Measurements from ENCODE around the gene CHMP6.

Gene CHMP6

GRCh38 chr17:80956321-80957190 lies 35.1 kb upstream of the CHMP6 start:
- no peak for DNase-seq

DNA sequence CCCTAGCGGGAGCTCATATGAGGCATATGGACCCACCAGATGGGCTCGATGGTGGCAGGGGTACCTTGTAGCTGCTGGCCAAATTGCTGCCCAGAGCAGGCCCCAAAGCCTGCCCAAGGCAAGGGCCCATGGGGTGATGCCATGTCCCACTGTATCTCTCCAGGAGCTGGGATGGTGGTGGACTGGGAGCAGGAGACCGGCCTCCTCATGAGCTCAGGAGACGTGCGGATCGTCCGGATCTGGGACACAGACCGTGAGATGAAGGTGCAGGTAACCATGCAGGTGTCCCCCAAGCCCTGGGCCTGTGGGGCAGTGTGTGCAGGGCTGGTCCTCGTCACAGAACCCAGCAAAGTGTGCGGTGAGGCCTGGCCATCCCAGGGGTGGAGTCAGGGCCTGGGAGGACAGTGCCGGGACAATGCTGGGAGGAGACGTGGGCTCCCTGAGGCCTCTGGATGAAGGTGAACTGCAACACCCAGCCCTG lies 34.1 kb upstream of the CHMP6 start:
- no peak for DNase-seq

DNA sequence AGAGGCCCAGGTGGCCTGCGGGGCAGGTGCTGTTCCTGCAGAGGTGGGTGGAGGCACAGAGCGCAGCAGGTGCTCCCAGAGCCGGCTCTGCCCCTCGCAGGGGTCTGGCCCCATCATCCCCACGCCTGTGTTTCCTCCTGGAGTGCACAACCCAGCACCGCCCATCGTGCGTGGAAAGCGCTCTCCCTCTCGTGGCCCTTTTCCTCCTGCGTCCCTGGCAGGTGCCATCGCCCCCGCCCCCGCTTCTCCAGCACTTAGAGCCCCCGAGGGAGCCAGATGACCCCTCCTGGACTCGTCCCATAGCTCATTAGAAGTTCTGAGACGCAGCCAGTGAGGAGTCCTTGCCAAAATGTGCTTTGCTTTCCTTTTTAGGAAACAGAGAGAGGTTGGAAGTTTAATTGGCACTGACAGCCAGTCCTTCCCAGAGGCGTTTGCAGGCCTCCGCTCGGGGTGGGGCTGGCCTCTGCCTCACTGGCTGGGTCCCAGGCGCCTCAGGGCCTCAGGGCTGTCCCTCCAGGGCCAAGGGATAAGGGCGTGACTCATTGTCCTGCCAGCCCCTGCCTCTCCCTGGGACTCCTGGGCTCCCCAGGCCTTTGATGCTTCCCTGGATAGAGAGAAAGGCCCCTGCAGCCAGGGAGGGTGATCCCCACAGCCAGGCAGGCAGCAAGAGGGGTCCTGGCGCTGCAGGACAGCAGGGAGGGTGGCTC lies 32.2 kb upstream of the CHMP6 start:
- peak; percentile 87 for DNase-seq

DNA sequence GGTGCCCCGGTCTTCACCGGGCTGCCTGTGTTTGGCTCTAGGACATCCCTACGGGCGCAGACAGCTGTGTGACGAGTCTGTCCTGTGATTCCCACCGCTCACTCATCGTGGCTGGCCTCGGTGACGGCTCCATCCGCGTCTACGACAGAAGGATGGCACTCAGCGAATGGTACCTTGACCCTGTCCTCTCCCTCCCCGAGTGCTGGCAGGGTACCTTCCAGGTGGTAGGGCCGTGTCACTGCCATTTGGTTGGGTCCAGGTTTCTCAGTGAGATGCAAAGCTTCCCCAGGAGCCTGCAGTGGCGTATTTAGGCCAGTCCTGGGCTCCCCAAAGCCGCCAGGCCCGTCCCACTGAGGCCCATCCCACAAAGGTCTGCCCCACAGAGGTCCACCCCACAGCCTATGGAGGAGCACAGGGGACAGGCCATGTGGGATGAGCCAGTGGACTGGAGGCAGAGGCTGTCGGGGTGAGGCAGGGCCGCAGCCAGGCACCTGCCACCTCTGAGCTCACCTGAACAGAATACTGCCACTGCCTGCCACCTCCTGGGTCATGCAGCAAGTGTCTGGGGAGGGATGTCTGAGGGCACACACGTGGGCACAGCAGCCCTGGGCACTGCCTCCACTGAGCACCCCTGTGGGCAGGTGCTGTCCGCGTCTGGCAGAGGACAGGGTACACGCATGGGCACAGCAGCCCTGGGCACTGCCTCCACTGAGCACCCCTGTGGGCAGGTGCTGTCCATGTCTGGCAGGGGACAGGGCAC lies 31.4 kb upstream of the CHMP6 start:
- no peak for DNase-seq

DNA sequence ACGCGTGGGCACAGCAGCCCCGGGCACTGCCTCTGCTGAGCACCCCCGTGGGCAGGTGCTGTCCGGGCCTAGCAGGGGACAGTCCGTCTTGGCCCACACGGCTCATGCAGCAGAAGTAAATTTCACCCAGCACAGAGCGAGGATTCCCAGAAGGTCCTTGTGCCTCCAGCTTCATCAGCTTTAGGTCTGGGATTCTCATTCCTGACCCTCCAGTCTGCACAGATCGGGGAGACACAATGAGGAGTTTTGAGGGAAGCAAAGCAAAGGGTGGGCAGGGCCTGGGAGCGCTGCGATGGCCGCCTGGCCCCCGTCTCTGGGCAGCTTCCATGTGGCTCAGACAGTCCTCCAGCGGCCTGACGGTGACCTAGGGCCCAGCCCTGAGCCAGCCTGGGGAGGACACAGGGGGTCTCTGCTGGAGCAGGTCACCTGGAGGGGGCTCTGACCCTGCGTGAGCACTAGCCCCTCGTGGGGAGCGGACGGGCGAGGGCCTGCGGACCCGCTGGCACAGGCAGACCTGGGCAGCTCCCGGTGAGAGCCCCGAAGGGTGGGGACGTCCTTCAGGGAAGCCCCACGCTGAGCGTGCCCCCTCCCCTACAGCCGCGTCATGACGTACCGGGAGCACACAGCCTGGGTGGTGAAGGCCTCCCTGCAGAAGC lies 30.7 kb upstream of the CHMP6 start:
- DNase-seq: no peak

- DNase-seq: no peak
Observed at GRCh38 chr17:80961541-80962330, 29.9 kb upstream of the CHMP6 start.

DNA sequence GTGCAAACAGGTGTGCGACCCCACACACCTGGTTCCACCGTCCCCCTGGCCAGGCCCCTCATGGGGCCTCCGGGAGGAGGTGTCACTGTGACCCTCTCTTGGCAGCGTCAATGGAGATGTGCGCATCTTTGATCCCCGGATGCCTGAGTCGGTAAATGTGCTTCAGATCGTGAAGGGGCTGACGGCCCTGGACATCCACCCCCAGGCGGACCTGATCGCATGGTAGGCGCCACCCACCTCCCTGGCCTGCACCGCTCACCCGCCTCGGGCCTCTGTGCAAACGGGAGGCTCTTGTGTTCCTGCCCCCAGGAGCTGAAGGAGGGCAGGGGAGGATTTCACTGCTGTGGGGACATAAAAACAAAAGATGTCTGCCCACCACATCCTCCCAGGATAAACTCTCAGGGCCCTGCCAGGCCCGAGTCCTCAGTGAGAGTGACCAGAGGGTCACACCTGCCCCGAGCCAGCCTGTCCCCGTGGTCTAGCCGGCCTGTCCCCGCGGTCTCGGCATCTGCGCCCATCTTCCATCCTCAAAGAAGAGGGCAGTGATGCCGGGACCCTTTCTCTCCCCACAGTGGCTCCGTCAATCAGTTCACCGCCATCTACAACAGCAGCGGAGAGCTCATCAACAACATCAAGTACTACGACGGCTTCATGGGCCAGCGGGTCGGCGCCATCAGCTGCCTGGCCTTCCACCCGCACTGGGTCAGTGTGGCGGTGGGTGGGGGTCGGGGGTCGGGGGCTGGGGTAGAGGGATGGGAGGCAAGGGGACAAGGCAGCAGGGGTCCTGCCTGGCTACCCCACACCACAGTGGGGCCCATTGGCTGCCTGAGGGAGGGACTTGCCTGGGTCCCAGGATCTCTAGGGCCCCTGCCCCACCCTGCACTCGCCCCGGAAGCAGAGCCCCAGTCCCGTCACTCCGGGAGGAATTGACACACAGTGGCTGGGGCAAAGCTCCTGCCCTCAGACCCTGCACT lies 29.0 kb upstream of the CHMP6 start:
- no peak for DNase-seq

GRCh38 chr17:80963812-80964543 lies 27.7 kb upstream of the CHMP6 start:
- DNase-seq: no peak

DNA sequence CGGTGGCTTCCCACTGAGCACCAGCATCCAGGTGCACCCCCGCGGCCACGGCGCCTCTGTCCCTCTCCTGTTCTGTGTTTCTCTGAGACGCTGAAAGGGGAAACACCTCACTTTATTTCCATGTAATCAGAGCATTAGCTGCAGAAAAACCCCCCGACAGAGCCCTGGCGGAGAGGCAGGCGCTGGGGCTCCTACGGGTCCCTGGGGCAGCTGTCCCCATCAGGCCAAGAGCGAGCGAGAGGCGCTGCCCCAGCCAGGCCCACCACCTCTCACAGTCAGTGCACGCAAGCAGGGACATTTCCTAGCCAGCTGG lies 27.1 kb upstream of the CHMP6 start:
- DNase-seq: no peak

DNA sequence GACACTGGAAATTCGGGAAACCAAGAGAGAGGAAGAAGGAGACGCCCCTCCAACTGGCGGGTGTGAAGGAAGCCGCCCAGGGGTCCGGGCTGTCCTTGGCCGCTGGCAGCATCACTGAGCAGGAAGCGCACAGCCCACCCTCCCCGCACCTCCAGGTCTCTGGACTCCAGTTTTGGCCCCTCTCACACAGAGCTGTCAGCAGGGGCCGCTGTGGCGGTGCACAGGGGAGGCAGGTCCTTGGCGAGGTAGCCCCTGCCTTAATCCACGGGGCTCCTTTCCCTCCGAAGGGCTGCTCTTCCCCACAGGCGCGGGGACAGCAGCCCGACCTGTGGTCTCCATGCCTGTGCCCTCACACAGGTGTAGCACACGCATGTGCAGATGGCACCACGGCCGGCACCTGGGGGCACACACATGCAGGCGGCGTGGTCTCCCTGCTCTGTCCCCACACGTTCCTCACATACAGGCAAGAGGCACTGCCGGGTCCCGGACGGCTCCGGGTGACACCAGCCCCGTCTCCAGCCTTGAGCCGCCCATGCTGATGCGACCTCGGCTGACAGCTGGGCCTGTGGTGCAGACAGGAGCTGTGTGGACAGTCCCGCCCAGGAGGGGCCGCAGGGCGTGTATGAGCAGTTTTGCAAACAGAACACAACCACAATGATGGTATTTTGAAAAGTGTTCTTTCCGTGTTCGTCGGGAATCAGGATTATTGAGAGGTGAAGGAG lies 26.6 kb upstream of the CHMP6 start:
- no peak for DNase-seq

DNA sequence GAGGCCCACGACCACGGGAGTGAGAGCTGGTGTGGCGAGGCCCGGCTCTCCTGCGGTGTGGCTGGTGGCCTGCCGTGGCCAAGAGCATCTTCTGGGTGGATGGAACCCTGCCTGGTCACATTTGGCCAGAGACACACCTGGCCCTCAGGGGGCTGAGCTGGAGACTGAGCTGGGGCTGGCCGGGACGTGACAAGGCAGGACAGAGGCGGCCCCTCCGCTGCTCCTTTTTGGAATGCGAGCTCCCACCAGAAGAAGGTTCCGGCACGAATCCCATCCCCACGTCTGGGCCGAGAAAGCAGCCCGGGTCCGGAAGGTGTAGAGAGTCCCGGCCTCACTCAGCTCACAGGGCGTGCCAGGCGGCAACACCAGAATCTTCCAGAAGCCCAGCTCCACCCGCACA lies 26.0 kb upstream of the CHMP6 start:
- no peak for DNase-seq

DNA sequence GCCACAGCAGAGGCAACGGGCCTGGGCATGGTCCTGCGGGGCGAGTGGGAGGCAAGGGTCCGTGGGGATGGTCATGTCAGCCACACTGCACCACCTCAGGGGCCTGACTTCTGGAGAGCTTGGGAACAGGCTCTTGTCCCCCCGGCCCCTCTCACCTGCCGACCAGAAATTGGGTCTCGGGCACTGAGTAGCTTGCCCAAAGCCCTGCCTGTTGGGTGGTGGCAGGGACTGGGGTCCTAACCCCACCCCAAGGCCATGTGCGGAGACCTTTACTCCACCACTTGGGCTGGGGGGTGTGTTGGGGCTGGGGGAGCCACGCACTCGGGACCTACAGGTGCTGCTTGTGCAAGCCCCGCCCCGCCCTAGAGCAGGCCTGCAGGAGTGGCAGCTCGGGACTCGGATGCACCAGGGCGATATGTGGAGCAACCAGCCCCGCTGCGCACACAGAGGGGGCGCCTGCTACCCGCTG lies 24.2 kb upstream of the CHMP6 start:
- no peak for DNase-seq

GRCh38 chr17:80968602-80969029 lies 23.0 kb upstream of the CHMP6 start:
- DNase-seq: no peak

- DNase-seq: no peak
Observed at GRCh38 chr17:80969030-80969673, 22.5 kb upstream of the CHMP6 start.

DNA sequence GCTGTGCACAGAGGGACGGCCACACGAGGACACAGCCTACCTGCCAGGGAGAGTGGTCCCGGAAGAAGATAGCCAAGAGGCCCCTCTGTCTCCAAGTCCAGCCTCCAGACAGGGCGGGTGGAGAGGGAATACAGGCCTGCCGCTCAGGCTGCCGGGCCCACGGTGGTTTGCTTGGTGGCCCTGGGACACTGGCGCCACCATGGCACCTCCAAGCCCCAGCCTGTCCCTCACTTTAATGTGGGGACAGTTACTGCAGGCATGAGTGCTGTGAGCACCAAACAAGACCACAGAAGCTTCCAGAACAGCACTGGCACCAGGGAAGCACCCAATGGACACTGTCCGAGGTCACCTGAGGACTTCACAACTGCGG lies 22.0 kb upstream of the CHMP6 start:
- DNase-seq: no peak

DNA sequence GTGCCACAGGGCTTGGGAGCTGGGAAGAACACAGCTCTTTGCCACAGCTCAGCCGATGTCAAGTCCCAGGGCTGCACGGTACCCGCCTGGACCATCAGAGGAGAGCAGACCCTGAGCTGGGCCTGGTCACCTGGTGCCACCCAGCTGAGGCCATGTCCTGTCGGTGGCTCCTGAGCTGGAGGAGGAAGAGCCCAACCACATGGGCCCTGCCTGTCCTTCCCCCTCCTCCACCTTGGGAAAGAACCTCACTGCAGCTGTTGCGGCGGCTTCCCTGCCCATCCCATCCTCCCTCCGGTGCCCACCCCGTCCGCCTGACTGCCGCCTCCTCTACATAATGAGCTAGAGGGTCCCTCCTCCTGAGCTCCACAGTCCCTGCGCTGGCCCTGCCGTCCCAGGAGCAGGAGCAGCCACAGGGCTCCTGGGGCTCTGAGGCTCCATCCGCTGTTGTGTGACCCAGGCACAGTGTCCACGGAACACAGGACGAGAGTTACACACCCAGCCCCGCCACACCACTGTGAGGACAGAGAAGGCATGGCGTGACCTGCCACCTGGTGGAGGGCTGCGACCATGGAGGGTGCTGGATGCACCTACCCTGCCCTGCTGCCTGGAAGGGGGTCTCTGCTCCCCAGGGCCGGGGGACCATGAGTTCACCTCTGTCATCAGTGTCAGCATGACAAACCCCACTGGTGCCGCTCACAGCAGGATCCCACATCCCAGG lies 21.4 kb upstream of the CHMP6 start:
- no peak for DNase-seq

GRCh38 chr17:80970762-80971703 lies 20.6 kb upstream of the CHMP6 start:
- no peak for DNase-seq
